Measurements from ENCODE around the gene PCNX2.

PCNX2 gene

DNA sequence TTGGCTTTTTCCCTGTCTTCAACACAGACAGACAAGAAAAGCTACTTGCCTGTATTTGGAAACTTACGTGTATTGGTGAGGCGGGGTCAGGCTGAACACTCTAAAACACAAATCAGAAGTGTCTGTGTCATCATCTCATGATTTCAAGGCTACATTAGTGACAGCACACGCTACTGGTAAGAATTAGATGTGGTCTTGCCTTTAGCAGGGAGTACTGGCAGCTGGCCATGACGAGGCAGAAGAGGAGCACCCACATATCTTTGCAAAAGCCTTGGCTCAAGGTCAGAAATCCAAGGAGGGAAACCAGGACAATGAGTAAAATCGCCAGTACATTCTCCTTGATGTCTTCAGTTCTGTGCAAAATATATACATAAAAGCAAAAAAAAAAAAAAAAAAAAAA lies 77.7 kb downstream of the PCNX2 start:
- H3K27ac ChIP-seq (ENCODE audit: poor library complexity, severe bottlenecking) = no peak overlapping the region
- no peak for ATAC-seq (ENCODE audit: low read depth)
- H3K27me3 ChIP-seq (ENCODE audit: insufficient read depth, poor library complexity, severe bottlenecking) = no peaks in the 10 kb centered on the region
- no peaks in the 10 kb centered on the region for H3K4me1 ChIP-seq (ENCODE audit: insufficient read depth, poor library complexity, severe bottlenecking)
- H3K9me3 ChIP-seq (ENCODE audit: severe bottlenecking) = no peaks in the 10 kb centered on the region
- peaks cover 20% of the 10 kb centered on the region for H3K36me3 ChIP-seq (ENCODE audit: low read depth)
- TF ChIP-seq, protein P1, sequence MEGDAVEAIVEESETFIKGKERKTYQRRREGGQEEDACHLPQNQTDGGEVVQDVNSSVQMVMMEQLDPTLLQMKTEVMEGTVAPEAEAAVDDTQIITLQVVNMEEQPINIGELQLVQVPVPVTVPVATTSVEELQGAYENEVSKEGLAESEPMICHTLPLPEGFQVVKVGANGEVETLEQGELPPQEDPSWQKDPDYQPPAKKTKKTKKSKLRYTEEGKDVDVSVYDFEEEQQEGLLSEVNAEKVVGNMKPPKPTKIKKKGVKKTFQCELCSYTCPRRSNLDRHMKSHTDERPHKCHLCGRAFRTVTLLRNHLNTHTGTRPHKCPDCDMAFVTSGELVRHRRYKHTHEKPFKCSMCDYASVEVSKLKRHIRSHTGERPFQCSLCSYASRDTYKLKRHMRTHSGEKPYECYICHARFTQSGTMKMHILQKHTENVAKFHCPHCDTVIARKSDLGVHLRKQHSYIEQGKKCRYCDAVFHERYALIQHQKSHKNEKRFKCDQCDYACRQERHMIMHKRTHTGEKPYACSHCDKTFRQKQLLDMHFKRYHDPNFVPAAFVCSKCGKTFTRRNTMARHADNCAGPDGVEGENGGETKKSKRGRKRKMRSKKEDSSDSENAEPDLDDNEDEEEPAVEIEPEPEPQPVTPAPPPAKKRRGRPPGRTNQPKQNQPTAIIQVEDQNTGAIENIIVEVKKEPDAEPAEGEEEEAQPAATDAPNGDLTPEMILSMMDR (IDR thresholded peaks at IDR 0.05; ENCODE audit: poor library complexity, severe bottlenecking) = no peak
- no peak overlapping the region for H3K4me3 ChIP-seq (ENCODE audit: severe bottlenecking)
- DNase-seq (ENCODE audit: low spot score) = no peak

GRCh38 chr1:233216009-233216408 lies 79.5 kb downstream of the PCNX2 start:
- Histone ChIP-seq H3K36me3 (ENCODE audit: low read depth) (peaks cover 20% of the 10 kb centered on the region), H3K4me1 (ENCODE audit: insufficient read depth, poor library complexity, severe bottlenecking) (no peaks in the 10 kb centered on the region), H3K9me3 (ENCODE audit: severe bottlenecking) (no peaks in the 10 kb centered on the region), H3K27ac (ENCODE audit: poor library complexity, severe bottlenecking) (no peak overlapping the region), H3K4me3 (ENCODE audit: severe bottlenecking) (no peak overlapping the region), H3K27me3 (ENCODE audit: insufficient read depth, poor library complexity, severe bottlenecking) (no peaks in the 10 kb centered on the region)
- ATAC-seq (ENCODE audit: low read depth) (no peak), DNase-seq (ENCODE audit: low spot score) (no peak)
- TF ChIP-seq, protein P1 (IDR thresholded peaks at IDR 0.05; ENCODE audit: poor library complexity, severe bottlenecking) = no peak

GRCh38 chr1:233215135-233215760 lies 80.3 kb downstream of the PCNX2 start:
- Histone ChIP-seq H3K36me3 (ENCODE audit: low read depth) (peaks cover 15% of the 10 kb centered on the region), H3K27me3 (ENCODE audit: insufficient read depth, poor library complexity, severe bottlenecking) (no peaks in the 10 kb centered on the region), H3K9me3 (ENCODE audit: severe bottlenecking) (no peaks in the 10 kb centered on the region), H3K27ac (ENCODE audit: poor library complexity, severe bottlenecking) (no peak overlapping the region), H3K4me3 (ENCODE audit: severe bottlenecking) (no peak overlapping the region), H3K4me1 (ENCODE audit: insufficient read depth, poor library complexity, severe bottlenecking) (no peaks in the 10 kb centered on the region)
- DNase-seq (ENCODE audit: low spot score) (no peak), ATAC-seq (ENCODE audit: low read depth) (no peak)
- TF ChIP-seq, protein P1 (IDR thresholded peaks at IDR 0.05; ENCODE audit: poor library complexity, severe bottlenecking) = no peak

GRCh38 chr1:233211595-233211994 lies 83.9 kb downstream of the PCNX2 start:
- TF ChIP-seq, protein P1 (IDR thresholded peaks at IDR 0.05; ENCODE audit: poor library complexity, severe bottlenecking) = no peak
- no peaks in the 10 kb centered on the region for H3K9me3 ChIP-seq (ENCODE audit: severe bottlenecking)
- no peak for ATAC-seq (ENCODE audit: low read depth)
- no peaks in the 10 kb centered on the region for H3K4me1 ChIP-seq (ENCODE audit: insufficient read depth, poor library complexity, severe bottlenecking)
- no peak overlapping the region for H3K27ac ChIP-seq (ENCODE audit: poor library complexity, severe bottlenecking)
- H3K4me3 ChIP-seq (ENCODE audit: severe bottlenecking) = no peak overlapping the region
- H3K36me3 ChIP-seq (ENCODE audit: low read depth) = peaks cover 5% of the 10 kb centered on the region
- no peak for DNase-seq (ENCODE audit: low spot score)
- no peaks in the 10 kb centered on the region for H3K27me3 ChIP-seq (ENCODE audit: insufficient read depth, poor library complexity, severe bottlenecking)

- ATAC-seq (ENCODE audit: low read depth) = no peak
- H3K36me3 ChIP-seq (ENCODE audit: low read depth) = peaks cover 4% of the 10 kb centered on the region
- H3K27ac ChIP-seq (ENCODE audit: poor library complexity, severe bottlenecking) = no peak overlapping the region
Observed at GRCh38 chr1:233211106-233211505, 84.4 kb downstream of the PCNX2 start.

More at GRCh38 chr1:233211106-233211505, 84.4 kb downstream of the PCNX2 start:
- Histone ChIP-seq H3K4me3 (ENCODE audit: severe bottlenecking) (no peak overlapping the region), H3K4me1 (ENCODE audit: insufficient read depth, poor library complexity, severe bottlenecking) (no peaks in the 10 kb centered on the region), H3K9me3 (ENCODE audit: severe bottlenecking) (no peaks in the 10 kb centered on the region), H3K27me3 (ENCODE audit: insufficient read depth, poor library complexity, severe bottlenecking) (no peaks in the 10 kb centered on the region)
- TF ChIP-seq, protein P1 (IDR thresholded peaks at IDR 0.05; ENCODE audit: poor library complexity, severe bottlenecking) = no peak
- no peak for DNase-seq (ENCODE audit: low spot score)

Data from RWPE2 (cell line).